ENCODE data around the gene CLDN34.

The CLDN34 gene

DNA sequence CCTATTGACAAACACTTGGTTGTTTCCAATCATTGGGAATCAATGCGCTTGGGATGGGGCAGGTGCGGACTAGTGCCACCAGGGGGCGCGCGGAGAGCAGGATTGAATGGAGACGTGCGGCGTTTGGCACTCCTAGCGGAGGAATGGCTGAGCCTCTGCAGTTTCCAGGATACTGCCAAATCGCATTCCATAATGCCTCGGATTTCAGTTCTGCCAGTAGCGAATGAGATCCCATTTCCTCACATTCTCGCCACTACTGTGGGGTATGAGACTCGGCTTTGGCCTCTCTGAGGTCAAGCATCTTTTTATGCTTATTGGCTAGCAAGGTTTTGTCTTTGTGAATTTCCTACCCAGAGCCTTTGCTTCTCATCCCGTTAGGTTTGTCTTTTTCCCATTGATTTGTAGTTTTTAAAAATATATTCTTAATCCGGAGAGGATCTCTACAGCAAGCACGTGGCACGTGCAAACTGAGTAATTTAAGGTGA, 28.7 kb downstream of the CLDN34 start:
- no peaks in the 10 kb centered on the region for H3K36me3 ChIP-seq
- H3K27ac ChIP-seq = no peak overlapping the region
- TF ChIP-seq, protein P1, sequence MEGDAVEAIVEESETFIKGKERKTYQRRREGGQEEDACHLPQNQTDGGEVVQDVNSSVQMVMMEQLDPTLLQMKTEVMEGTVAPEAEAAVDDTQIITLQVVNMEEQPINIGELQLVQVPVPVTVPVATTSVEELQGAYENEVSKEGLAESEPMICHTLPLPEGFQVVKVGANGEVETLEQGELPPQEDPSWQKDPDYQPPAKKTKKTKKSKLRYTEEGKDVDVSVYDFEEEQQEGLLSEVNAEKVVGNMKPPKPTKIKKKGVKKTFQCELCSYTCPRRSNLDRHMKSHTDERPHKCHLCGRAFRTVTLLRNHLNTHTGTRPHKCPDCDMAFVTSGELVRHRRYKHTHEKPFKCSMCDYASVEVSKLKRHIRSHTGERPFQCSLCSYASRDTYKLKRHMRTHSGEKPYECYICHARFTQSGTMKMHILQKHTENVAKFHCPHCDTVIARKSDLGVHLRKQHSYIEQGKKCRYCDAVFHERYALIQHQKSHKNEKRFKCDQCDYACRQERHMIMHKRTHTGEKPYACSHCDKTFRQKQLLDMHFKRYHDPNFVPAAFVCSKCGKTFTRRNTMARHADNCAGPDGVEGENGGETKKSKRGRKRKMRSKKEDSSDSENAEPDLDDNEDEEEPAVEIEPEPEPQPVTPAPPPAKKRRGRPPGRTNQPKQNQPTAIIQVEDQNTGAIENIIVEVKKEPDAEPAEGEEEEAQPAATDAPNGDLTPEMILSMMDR (IDR thresholded peaks at IDR 0.05; ENCODE audit: low read depth, low read length) = peak; percentile 96
- H3K9me3 ChIP-seq (ENCODE audit: severe bottlenecking) = no peaks in the 10 kb centered on the region
- no peak overlapping the region for H3K4me3 ChIP-seq (ENCODE audit: low read depth, low read length)
- DNase-seq = peak; percentile 79
- peaks cover 12% of the 10 kb centered on the region for H3K27me3 ChIP-seq (ENCODE audit: insufficient read depth, low read depth, severe bottlenecking)

DNA sequence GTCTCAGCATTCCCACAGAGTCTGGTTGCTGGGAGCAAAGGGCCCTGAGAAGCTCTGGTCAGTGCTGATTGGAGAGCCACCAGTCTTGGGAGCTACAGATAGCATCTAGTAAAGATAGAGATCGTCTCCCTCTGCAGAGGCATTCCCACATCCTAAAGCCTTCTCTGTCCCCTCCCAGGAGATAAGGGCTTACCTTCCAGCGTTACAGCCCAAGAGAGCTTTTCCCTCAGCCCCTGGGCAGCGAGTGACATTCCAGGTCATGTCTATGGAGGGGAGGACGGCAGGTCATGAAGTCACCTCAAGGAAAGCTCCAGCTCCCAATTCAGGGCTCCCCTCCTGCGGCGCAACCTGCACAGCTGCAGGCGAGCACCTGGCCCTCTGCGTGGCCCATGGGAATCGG, 29.9 kb downstream of the CLDN34 start:
- Histone ChIP-seq H3K36me3 (no peaks in the 10 kb centered on the region), H3K27ac (no peak overlapping the region), H3K4me3 (ENCODE audit: low read depth, low read length) (no peak overlapping the region), H3K9me3 (ENCODE audit: severe bottlenecking) (no peaks in the 10 kb centered on the region), H3K27me3 (ENCODE audit: insufficient read depth, low read depth, severe bottlenecking) (peaks cover 12% of the 10 kb centered on the region)
- TF ChIP-seq, protein P1 (IDR thresholded peaks at IDR 0.05; ENCODE audit: low read depth, low read length) = no peak
- no peak for DNase-seq

DNA sequence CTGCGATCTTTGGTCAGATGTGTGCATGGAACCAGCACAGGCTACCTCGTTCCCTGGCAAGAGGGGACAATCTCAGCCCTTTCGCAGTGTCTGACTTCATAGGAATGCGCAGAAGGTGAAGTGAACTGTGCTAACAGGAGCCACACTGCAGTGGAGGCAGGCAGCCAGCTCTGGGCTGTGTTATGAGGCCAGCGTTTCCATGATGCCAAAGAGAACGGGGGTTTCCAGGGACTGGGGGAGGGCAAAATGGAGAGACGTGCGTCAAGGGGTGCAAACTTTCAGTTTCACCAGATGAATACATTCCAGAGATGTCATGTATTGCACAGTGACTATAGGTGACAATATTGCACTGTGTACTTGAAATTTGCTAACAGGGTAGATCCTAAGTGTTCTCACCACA, 30.4 kb downstream of the CLDN34 start:
- Histone ChIP-seq H3K4me3 (ENCODE audit: low read depth, low read length) (no peak overlapping the region), H3K27me3 (ENCODE audit: insufficient read depth, low read depth, severe bottlenecking) (peaks cover 12% of the 10 kb centered on the region), H3K9me3 (ENCODE audit: severe bottlenecking) (no peaks in the 10 kb centered on the region), H3K27ac (no peak overlapping the region), H3K36me3 (no peaks in the 10 kb centered on the region)
- TF ChIP-seq, protein P1 (IDR thresholded peaks at IDR 0.05; ENCODE audit: low read depth, low read length) = no peak
- DNase-seq = no peak

DNA sequence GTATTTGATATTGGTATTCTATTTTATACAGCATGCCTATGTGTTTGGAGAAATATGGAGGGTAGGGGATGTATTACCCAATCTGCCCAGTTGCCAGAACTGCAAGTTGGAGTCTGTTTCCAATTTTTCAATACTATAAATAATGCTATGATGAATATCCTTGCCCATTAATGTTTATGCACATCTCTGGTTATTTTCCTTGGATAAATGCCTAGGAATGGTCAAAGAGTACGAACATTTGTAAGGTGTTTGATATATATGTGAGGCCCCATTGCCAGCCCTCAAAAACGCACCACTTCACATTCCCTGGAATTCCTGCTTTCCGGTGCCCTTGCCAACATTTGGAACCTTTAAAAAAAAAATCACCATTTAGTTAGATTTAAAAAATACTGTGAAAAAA, 34.3 kb downstream of the CLDN34 start:
- H3K9me3 ChIP-seq (ENCODE audit: severe bottlenecking) = no peaks in the 10 kb centered on the region
- H3K27me3 ChIP-seq (ENCODE audit: insufficient read depth, low read depth, severe bottlenecking) = peaks cover 3% of the 10 kb centered on the region
- TF ChIP-seq, protein P1 (IDR thresholded peaks at IDR 0.05; ENCODE audit: low read depth, low read length) = no peak
- no peak overlapping the region for H3K4me3 ChIP-seq (ENCODE audit: low read depth, low read length)
- no peak overlapping the region for H3K27ac ChIP-seq
- no peak for DNase-seq
- no peaks in the 10 kb centered on the region for H3K36me3 ChIP-seq

DNA sequence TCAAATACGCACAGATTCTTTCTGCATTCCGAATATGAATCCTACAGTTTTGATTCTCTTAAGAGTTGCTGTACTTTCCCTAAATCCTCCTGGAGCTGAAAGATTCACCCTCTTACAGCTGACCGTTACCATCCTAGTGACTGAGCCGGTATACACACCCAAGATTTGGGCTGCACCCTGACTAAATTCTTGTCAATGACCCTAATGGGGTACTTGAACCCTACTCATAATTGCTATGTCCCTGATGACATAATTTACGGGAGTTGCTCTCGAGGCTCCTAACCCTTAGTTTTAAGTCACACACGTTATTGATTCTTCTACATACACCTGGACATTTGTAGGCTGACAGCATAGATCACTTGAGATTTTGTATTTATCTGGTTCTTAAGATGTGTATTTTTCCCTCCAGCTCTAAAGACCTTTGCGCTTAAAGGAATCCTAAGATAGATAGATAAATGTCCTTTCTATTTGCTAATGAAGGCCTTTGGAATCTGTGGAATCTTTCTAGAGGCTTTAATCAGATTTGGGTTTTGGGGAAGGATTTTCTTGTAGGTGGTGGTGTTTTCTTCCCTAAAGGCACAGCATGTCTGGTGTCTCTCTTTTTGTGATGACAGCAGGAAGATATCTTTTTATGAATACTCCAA, 37.8 kb downstream of the CLDN34 start:
- no peaks in the 10 kb centered on the region for H3K36me3 ChIP-seq
- H3K27ac ChIP-seq = no peak overlapping the region

More for the DNA sequence above, 37.8 kb downstream of the CLDN34 start:
- no peaks in the 10 kb centered on the region for H3K9me3 ChIP-seq (ENCODE audit: severe bottlenecking)
- H3K27me3 ChIP-seq (ENCODE audit: insufficient read depth, low read depth, severe bottlenecking) = peaks cover 3% of the 10 kb centered on the region
- TF ChIP-seq, protein P1 (IDR thresholded peaks at IDR 0.05; ENCODE audit: low read depth, low read length) = no peak
- DNase-seq = no peak
- H3K4me3 ChIP-seq (ENCODE audit: low read depth, low read length) = no peak overlapping the region

Data from WERI-Rb-1 (cell line).